GM19023 (cell line): ENCODE results near the gene MTRF1L.
A peak's percentile ranks its signal among the peaks of the same experiment; 100 is the strongest.
"Not testable (repeated sequence)": the region's sequence is repeated elsewhere in the genome, so short reads cannot be mapped to it uniquely, and the experiment has no call there.

Experiments
- ATAC-seq: cut with Tn5 transposase; IDR thresholded peaks from one replicate; pipeline ENCODE4 v1.9.1; 2021; ENCODE audit warnings: mild to moderate bottlenecking, moderate library complexity; ENCODE audit not compliant: unreplicated experiment

MTRF1L gene

DNA sequence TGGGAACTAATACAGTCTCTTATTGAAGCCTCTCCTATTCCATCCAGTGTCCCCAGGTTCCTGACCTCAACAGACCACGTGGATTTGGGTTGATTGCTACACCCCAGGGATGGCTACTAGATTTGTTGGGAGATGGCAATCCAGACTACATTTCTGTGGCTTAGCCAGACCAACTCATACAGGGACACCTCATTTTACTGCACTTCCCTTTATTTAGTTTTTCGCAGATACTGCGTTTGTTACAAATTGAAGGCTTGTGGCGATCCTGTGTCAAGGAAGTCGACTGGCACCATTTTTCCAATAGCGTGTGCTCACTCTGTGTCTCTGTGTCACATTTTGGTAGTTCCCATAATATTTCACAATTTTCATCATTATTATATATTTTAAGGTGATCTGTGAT lies 10.3 kb upstream of the MTRF1L start:
- ATAC-seq = no peak

DNA sequence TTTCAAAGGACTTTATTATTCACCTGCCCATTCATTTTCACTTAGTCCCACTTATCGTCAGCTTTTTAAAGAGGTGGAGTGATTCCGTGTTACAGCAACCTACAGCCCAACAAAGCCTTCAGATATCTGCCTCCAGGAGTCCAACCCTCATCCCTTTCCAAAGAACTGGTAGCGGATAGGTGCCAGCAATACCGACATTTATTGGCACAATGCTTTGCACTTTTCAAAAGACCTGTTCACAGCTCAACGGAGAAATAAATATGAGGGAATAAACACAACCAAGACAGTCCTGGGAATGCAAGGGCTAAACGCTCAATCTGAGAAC lies 819 bp upstream of the MTRF1L start:
- no peak for ATAC-seq

DNA sequence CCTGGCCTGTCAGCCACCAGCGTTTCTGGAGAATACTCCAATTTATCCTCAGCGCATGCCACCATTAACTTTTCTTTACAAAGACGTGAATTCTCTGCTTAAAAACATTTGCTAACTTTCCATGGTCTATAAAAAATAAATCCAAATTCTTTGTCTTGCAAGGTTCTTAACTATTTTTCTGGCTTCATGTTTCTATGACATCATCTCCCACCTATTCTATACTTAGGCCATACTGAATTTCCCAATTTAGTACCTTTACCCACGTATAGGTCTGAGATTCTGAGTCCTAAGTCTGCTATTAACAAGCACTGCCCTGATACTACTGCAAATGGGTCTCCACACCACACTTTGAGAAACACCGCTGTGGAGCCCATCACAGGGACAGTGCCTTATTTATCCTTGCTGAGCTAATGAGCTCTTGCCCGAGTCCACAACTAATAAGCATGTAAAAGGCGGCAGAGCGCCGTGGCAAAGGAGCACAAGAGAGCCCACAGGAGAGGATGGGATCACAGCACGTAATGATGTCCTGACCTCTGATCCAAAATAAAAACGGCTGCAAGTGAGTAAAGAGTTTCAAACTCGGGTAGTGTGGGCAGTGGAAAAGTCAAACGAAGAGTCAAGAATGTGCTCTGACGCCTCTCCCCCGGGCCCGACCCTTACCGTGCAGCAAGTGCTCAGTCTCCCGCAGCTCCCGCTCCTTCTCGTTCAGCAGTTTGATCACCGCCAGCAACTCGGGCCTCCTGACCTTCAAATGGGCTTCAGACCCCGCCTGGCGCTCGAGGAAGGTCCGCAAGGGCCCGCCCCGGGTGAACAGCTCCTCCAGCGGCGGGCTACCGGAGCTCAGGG lies 519 bp downstream of the MTRF1L start:
- peak; percentile 31 for ATAC-seq

DNA sequence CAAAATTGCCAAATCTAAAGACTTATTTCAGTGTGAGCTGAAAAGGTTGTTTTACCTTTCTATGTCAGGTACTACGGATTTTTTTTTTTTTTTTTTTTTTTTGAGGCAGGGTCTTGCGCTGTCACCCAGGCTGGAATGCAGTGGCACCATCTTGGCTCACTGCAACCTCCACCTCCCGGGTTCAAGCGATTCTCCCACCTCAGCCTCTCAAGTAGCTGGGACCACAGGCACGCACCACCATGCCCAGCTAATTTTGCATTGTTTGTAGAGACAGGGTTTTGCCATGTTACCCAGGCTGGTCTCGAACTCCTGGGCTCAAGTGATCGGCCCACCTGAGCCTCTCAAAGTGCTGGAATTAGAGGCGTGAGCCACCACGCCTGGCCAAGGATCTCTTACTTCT lies 1.7 kb downstream of the MTRF1L start:
- not testable (repeated sequence) for ATAC-seq

DNA sequence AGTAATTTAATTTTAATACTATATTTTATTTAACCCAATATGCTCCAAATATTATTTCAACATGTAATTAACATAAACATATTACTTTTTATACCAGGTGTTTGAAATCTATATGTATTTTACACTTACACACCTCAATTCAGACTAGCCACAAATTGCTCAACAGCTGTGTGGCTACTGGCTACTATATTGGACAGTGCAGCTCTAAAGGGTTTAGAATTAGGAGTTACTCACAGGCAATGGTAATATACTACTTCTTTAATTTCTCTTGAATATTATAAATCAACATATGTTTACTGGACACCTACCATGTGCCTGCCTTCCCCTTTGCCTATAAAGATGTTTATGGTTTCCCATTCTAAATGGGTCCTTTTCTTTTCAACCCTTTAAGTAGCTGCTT lies 2.3 kb downstream of the MTRF1L start:
- no peak for ATAC-seq

DNA sequence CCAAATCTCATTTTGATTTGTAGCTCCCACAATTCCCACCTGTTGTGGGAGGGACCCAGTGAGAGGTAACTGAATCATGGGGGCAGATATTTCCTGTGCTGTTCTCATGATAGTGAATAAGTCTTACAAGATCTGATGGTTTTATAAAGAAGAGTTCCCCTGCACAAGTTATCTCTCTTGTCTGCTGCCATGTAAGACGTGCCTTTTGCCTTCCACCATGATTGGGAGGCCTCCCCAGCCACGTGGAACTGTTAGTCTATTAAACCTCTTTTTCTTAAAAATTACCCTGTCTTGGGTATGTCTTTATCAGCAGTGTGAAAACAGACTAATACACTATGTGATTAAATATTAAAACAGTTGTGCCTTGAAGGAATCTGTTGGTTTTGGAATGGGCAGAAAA lies 3.0 kb downstream of the MTRF1L start:
- ATAC-seq = not testable (repeated sequence)

DNA sequence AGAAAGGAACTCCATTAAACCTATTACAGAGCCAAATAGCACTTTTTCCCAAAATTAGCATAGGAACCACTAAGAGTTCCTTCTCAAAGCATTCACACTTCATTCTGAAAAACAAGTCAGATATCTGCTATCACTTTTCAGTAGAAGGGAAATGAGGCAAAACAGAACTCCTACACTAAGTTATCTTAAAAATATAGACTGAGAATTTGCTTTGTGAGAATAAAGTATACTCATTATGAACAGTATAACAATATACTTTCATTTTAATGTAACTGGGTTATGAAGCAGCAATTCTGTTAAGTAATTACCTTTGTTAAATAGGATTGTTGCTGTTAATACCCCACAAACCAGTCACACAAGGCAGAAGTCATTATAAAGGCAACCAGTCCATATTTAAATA lies 8.7 kb downstream of the MTRF1L start:
- no peak for ATAC-seq

DNA sequence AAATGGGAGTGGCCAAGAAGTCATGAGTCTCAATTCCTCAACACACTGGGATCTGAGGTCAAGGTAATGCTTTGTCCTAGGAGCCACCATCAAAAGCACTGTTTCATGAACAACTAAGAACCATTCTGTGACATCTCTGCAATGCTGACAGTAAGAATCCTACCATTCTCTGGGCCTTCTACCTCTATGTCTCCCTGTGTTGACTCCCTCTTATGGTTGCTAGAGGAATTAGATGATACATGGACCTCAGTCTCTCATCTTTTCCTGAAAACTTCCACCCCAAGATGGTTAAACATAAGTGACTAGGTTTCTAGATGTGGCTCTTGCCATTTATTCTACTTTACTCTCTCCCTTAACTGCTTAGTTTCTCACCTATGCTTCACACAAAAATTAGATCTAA lies 9.1 kb downstream of the MTRF1L start:
- no peak for ATAC-seq

DNA sequence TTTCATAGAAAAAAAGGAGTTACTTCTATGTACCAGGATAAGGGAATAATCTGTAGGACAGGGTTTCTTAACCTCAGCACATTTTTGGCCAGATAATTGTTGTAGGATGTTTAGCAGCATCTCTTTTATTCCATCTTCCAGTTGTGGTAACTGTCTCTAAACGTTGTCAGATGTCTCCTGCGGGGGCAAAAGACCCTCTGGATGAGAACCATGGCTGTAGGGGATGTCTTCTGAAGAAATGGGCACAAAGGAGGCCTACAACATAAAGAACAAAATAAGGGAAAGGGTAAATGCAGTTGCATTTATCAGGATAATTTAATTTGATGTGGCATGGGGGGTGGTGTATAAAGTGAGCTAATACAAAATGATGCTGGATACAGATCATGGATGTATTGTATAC lies 15.5 kb downstream of the MTRF1L start:
- no peak for ATAC-seq

DNA sequence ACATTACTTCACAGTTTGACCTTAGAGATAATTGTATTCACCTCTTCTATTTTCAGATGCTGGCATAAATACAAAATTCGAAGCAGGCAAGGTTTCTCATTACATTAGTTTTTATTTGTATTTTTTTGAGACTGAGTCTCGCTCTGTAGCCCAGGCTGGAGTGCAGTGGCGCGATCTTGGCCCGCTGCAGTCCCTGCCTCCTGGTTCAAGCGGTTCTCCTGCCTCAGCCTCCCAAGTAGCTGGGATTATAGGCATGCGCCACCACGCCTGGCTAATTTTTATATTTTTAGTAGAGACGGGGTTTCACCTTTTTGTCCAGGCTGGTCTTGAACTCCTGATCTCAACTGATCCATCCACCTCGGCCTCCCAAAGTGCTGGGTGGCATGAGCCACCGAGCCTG lies 17.2 kb downstream of the MTRF1L start:
- not testable (repeated sequence) for ATAC-seq

DNA sequence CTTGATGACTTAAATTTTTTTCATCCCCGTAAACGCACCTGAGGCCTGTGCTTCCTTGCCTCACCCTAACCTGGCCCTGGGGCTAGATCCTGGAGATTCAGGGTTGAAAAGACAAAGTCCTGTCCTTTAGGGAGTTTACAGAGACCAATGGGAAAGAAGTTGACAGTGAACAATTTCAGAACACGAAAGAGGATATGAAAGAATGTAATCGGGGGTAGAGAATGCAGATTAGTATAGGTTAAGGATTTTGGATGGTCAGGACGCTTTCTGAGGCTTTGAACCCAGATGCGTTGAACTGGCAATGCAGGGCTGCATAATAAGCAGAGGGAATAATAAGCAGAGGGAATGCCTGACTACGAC lies 18.0 kb downstream of the MTRF1L start:
- peak; percentile 10 for ATAC-seq

DNA sequence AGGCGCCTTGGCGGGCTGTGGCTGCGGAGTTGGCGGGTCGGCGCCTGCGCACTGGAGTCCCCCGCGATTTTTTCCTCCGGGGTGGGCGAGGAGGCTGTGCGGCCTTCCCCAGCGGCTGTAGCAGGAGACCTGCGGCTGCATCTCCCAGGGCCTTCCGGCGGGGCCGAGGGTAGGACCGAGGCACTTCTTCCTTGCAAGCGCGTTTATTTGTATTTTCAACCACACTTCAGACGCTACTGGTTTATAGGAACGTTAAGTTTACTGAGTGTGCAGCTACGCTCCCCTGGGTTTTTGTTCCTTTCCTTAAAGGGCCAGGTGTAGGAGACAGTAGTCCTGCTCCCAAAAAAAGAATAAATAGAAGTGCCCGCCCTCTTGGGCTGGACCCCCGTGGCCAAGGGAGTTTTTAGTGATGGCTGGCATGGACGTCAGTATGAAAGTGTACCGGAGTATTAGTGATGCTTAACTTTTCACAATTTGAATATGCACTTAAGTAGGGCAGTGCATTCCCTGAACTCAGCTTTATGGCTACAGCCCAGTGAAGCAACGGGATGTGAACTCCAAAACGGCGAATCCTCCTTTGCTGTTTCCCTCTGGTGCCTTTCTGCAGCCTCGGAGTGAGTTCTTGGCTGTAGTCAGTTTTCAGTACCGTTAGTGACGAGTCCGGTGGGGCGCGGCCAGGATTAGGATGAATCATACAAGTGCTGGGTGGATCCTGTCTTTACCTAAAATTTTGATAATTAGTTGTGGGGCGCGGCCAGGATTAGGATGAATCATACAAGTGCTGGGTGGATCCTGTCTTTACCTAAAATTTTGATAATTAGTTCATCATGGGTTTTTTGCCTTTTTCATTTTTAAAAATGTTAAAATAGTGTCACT lies 18.6 kb downstream of the MTRF1L start:
- peak; percentile 16 for ATAC-seq

DNA sequence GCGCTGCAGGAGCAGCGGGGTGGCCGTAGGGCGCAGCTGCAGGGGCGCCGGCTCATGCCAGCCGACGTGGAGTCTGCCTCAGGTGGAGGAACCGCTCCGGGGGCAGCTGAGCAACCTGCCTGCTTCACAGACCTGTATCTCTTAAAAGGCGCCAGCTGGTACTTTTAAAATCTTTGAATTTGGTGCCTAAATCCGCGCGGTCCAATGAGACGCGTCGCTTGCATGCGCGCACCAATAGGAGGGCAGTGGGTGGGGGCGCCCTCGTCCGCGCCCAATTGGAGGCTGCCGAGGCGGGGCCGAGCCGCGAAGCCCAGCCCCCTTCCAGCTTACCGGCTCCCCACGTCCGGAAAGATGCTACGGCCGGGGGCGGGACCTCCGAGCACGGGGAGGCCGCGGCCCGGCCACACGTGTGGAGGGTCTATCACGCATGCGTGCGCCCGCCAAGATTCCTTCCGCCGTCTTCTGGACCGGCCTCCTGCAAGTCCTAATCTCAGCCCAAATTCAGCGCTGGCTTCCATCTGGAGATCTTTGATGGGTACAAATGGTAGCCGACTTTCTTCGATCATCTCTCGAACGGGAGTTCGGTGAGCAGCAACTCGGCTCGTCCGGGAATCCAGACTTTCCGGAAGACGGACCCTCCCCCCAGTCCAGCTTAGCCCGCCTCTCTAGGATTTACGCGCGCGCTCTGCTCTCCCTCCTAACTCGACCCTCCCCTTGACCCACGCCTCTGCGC lies 19.4 kb downstream of the MTRF1L start, which contains the start of gene FBXO5:
Gene FBXO5, minus strand, starts transcription at position 138 of the 733 bp plus-strand sequence. Its CDS starts 82 bp downstream, at position 56.
- peak; percentile 84 for ATAC-seq

DNA sequence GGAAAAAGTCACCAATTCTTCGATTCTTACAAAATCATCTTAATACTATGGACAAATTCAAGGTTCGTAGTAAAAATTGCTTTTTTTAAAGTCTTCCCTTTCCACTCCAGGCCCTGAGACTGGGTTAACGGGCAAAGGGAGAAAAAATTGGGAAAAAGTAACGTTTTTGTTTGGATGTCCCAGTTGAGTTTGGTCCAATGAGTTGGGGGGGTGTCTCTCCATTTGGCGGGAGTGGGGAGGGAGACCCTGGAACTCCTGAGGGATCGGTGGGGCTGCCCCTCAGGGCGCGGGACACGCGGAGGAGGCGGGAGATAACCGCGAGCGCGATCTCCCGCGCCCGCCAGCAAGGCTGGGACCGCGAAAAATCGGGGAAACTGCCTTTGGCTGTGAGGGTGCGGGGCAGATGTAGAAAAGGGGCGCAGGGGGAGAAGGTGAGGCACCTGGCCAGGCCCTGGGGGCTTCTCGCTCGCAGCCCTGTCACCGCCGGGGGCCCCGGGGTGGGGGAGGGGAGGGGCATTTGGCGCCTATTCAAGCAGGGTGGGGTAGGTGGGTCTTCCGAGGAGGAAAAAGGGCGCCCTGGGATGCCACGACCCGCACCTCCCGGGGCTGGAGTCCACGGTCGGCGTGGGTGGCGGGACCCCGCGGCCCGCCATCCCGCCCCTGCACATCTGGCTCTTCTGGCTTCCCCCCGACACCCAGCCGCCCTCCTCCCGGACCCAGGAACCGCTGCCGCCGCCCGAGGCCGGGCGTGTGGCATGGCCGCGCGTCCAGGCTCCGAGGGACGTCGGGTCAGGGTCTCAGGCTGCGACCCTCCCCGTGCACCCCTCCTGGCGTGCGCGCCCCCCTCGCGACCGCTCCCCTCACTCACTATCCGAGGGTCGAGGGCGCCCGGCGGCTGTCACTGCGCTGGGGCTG lies 20.3 kb downstream of the MTRF1L start:
- ATAC-seq = peak; percentile 0

DNA sequence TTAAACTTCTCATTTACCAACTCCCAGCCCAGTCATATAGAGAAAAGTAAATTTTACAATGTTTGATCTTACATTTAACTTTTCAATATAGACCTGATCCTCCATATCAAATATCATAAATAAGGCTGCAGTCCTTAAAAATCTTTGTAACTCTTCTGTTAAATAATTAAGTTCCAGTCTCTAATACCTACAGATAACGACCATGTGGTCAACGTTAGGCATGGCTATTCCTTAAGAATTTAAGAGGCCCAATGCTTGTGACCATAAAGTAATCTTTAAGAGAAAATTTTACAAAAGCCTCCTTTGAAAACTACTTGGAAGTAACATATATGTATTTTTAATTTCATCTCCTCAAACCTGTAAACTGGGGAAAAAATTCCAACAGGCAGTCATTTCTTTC lies 21.3 kb downstream of the MTRF1L start:
- ATAC-seq = no peak

DNA sequence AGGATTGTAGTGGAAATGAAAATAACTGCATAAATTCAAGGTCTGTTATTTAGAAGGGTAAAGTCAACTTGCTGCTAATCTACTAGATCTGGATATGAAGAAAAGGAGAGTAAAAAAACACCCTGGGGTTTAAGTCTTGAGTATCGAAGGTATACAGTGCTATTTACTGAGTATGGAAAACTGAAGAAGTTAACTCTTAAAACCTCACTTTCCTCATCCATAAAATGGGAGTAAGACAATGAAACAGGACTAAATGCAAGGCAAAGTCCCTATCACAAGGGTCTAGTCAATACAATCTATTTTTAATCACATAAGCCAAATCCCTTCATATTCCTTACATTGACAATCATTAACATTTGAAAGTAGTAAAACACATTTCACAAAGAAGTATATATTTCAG lies 21.9 kb downstream of the MTRF1L start:
- no peak for ATAC-seq

DNA sequence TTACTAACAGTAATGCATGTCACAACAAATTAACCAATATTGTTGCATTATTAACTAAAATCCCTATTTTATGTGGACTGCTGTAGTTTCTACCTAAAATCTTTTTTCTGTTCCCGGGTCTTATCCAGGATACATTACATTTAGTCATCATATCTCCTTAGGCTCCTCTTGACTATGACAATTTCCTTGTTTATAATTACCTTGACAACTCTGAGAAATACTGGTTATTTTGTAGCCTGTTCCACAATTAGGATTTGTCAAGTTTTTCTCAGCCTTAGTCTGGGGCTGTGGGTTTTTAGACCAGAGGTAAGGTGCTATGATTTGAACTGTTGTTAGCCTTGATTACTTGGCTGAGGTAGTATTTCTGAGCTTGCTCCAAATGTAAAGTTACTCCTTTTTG lies 23.4 kb downstream of the MTRF1L start:
- no peak for ATAC-seq

DNA sequence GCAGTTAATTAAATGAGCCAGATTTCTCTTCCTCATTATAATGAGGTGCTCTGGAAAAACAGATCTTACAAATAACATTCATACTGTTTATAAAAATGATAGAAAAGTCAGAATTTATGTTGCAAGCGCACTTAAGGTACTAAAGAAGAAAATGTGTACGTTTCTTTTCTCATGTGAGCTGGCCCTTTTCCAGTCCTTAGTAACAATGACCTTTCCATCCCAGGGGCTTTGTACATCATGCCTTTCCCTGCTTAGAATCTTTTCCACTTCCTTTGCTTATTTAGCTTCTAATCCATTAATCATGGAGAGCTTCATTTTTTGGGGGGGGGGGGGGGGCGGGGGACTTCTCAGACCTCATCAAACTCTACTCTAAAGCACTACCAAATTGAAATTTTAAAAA lies 24.5 kb downstream of the MTRF1L start:
- ATAC-seq = no peak

DNA sequence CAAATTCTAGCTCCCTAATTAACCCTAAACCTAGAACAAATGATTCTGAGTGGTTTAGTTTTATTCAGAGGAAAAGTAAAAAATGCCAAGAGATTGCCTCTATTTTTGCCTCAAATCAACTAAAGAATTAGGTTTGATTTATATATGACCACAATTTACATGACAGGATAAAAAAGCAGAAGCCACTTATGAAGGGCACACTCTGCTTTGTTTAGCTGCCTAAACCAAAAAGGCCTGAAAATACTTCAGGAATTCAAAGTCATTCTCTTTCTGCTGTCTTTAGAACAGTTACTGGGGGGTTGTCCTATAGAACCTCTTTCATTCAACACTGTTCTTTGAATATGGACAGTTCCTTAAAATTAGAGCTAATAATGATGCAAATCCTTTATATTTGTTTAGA lies 25.0 kb downstream of the MTRF1L start:
- ATAC-seq = no peak

DNA sequence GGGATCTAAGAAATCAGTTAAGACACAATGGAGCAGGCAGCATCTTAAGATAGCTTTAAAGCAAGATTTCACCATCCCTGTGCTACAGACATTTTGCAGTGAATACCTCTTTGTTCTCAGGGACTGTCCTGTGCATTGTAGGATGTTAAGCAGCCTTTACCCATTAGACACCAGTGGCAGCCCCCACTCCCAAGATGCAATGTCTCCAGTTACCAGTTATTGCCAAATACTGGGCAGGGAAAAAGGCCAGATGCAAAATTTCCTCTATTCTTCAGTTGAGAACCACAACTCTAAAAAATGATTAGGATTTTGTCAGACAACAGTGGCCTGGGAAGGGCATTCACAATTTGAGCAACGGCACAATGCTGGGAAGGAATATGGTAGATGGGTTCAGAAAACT lies 25.8 kb downstream of the MTRF1L start:
- ATAC-seq = no peak
